Activated CD8-positive, alpha-beta memory T cell treated with anti-CD3 and anti-CD28 coated beads for 1 hour (primary cell): ENCODE measurements around the gene MMRN1.

Experiments used
- DNase-seq, 2 donors: peaks; one replicate each; pipeline ENCODE4 v3.0.0-alpha.2; 2020; ENCODE audit warnings: low read depth in 1 of 2; ENCODE audit errors: extremely low read depth in 1 of 2

MMRN1 gene

GRCh38 chr4:89913623-89914022, 19.0 kb downstream of the MMRN1 start:
- DNase-seq: no peak

- no peak for DNase-seq
Observed at GRCh38 chr4:89914609-89915550, 20.2 kb downstream of the MMRN1 start.

GRCh38 chr4:89915937-89916336, 21.3 kb downstream of the MMRN1 start:
- no peak for DNase-seq

- DNase-seq: no peak
Observed at GRCh38 chr4:89922848-89923416, 28.3 kb downstream of the MMRN1 start.

GRCh38 chr4:89928838-89929237, 34.2 kb downstream of the MMRN1 start:
- no peak for DNase-seq

GRCh38 chr4:89929425-89930159, 34.9 kb downstream of the MMRN1 start:
- no peak for DNase-seq

- DNase-seq: no peak
Observed at GRCh38 chr4:89939546-89939945, 44.9 kb downstream of the MMRN1 start.

- DNase-seq: no peak
Observed at GRCh38 chr4:89939994-89940393, 45.3 kb downstream of the MMRN1 start.

GRCh38 chr4:89942811-89943210, 48.2 kb downstream of the MMRN1 start:
- no peak for DNase-seq

- DNase-seq: no peak
Observed at GRCh38 chr4:89949782-89950387, 55.2 kb downstream of the MMRN1 start.

GRCh38 chr4:89952458-89952857, 57.8 kb downstream of the MMRN1 start:
- DNase-seq: no peak

- no peak for DNase-seq
Observed at GRCh38 chr4:89954906-89955695, 60.4 kb downstream of the MMRN1 start.

GRCh38 chr4:89957046-89957926, 62.6 kb downstream of the MMRN1 start:
- DNase-seq: no peak

GRCh38 chr4:89981789-89982334, 87.2 kb downstream of the MMRN1 start:
- no peak for DNase-seq

GRCh38 chr4:89988268-89988667, 93.6 kb downstream of the MMRN1 start:
- no peak for DNase-seq

GRCh38 chr4:89992744-89993143, 98.1 kb downstream of the MMRN1 start:
- DNase-seq: no peak

GRCh38 chr4:89994176-89994873, 99.7 kb downstream of the MMRN1 start:
- DNase-seq: no peak

GRCh38 chr4:89995006-89995405, 100.4 kb downstream of the MMRN1 start:
- DNase-seq: no peak

GRCh38 chr4:89995814-89996213, 101.2 kb downstream of the MMRN1 start:
- DNase-seq: no peak
